LNCAP (cell line): Measurements from ENCODE around the gene RNF41.

Source experiments
- CTCF ChIP-seq: fragments of 450-650 bp; IDR thresholded peaks from 2 replicates; pipeline ENCODE4 v1.5.1; 2017; ENCODE audit warnings: mild to moderate bottlenecking

Gene RNF41

GRCh38 chr12:56160894-56161689 lies 60.6 kb downstream of the RNF41 start:
- no peak for TF ChIP-seq CTCF

GRCh38 chr12:56160193-56160763 lies 61.4 kb downstream of the RNF41 start:
- TF ChIP-seq CTCF: no peak

- no peak for TF ChIP-seq CTCF
Observed at GRCh38 chr12:56159482-56160192, 62.1 kb downstream of the RNF41 start.

GRCh38 chr12:56158926-56159461 lies 62.7 kb downstream of the RNF41 start:
- TF ChIP-seq CTCF: no peak

GRCh38 chr12:56158029-56158925 lies 63.4 kb downstream of the RNF41 start, which contains the start of gene MYL6:
MYL6 (plus strand) TSS chr12:56158359; CDS start chr12:56158402, 43 bp downstream.
- 0 out of 2 replicates have a peak, but pooled peaks have one; percentile 5 for TF ChIP-seq CTCF

- peak; percentile 48; the same call in 1 of the 2 replicates for TF ChIP-seq CTCF
Observed at GRCh38 chr12:56157201-56158028, 64.3 kb downstream of the RNF41 start.
